ENCODE data around the gene DDAH1. TPM values are rescaled to one million over a fixed set of nuclear protein-coding genes. Genes with fewer than 3 reads are reported as not detected.

Gene DDAH1
- total RNA-seq, 1 donor, result 0.21 TPM

DNA sequence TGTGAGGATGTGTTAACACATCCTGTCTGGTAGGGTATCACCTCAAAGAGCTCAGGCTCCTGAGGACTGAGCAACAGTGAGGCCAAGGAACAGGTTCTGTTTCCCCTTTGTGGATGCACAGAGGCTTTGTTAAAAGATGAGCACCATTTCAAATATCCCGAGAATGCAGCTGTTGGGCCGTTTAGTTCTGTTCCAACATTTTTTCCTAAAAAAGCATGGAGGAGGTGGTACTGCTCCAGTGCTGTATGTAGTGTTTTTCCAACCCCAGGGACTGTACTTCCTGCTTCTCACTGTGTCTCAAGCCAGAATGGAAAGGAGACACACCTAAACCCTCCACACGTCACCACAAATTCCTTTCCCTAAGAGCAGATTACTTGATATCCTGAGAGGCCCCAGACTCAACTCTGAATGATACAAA is 134.7 kb downstream of the DDAH1 start:
- Histone ChIP-seq H3K9me3 (ENCODE audit: low read depth, low read length) (peaks cover 9% of the 10 kb centered on the region), H3K4me1 (ENCODE audit: insufficient read depth, low read length) (peaks cover 4% of the 10 kb centered on the region), H3K4me3 (ENCODE audit: low read length) (no peak overlapping the region), H3K27me3 (ENCODE audit: insufficient read depth, low read length) (no peaks in the 10 kb centered on the region)

DNA sequence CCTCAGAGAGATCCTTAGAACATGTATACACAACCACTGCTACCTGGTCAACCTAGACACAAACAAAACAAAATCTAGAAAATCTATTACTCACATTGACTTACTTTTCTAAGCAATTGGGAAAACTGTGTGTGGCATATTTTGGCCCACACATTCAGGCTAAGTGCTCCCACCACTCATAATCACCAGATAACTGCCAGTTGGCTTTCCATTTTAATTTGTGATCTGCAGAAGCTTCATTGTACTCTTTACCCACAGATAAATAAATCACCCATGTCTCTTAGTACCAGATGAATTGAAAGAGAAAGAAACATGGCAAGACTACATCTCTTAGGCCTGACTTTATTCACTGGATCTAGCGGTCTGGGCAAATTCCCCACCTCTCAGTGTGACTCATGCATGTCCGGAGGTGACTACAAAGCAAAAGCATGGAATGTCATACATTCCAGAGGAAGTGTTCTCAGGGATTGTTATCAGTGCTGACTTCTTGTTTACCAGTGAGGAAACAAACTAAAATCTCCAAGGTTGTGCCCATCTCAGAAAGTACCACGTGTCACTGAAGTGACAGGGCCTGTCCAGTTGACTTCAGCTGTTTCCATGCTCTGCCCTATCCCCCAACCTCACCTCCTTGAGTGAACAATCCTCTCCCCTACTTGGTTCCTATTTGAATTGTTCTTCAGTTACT is 136.1 kb downstream of the DDAH1 start:
- Histone ChIP-seq H3K27me3 (ENCODE audit: insufficient read depth, low read length) (no peaks in the 10 kb centered on the region), H3K4me1 (ENCODE audit: insufficient read depth, low read length) (no peaks in the 10 kb centered on the region), H3K9me3 (ENCODE audit: low read depth, low read length) (peaks cover 6% of the 10 kb centered on the region), H3K4me3 (ENCODE audit: low read length) (no peak overlapping the region)

DNA sequence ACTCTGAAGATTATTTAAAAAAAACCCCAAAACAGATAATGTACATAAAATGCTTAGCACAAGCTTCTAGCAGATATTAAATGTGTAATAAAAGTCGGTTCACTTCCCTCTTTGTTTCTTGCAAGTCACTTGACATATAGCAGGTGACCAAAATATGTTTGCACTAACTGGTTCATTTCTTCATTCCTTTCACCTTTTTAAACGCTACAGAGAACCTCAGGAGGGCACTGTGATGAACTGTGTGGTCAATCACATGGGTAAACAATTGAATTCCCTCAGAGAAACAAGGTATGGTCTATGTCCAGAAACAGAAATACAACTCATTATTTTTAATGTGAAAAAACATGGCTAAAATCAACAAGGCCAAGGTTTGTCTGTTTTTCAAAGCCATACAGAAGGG is 137.2 kb downstream of the DDAH1 start:
- Histone ChIP-seq H3K9me3 (ENCODE audit: low read depth, low read length) (no peaks in the 10 kb centered on the region), H3K27me3 (ENCODE audit: insufficient read depth, low read length) (peaks cover 3% of the 10 kb centered on the region), H3K4me3 (ENCODE audit: low read length) (no peak overlapping the region), H3K4me1 (ENCODE audit: insufficient read depth, low read length) (no peaks in the 10 kb centered on the region)

DNA sequence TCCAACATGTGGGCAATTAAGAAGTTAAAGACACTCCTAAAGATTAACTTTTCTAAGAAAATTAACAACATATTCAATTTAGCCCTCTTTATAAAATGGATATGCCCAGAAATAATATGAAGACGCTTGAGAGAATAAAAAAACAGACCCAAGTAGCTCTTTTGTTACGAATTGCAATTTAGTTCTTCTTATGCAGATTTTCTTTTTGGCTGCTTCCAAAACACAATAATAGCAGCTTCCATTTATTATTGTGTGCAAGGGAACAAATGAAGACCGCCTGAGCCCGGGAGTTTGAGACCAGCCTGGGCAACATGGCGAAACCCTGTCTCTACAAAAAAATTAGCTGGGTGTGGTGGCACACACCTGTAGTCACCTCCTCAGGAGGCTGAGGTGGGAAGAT is 138.1 kb downstream of the DDAH1 start:
- Histone ChIP-seq H3K4me1 (ENCODE audit: insufficient read depth, low read length) (no peaks in the 10 kb centered on the region), H3K4me3 (ENCODE audit: low read length) (no peak overlapping the region), H3K27me3 (ENCODE audit: insufficient read depth, low read length) (peaks cover 3% of the 10 kb centered on the region), H3K9me3 (ENCODE audit: low read depth, low read length) (no peaks in the 10 kb centered on the region)

DNA sequence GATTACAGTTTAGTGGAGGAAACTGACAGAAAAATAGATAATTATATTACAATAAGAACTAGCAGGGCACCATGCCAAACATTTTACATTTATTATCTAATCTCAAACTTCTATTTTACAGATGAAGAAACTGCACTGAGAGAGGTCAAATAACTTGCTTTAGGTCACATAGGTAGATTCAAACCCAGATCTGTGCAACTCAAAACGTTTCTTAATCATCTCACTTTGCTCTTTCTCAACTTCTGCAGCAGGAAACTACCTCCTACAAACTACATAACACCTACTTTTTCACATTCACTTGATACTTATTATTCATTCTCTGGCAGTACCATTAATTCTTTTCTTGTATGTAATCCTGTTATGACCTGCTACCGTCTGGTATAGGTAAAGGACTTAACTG is 138.6 kb downstream of the DDAH1 start:
- H3K4me1 ChIP-seq (ENCODE audit: insufficient read depth, low read length), result no peaks in the 10 kb centered on the region
- no peak overlapping the region for H3K4me3 ChIP-seq (ENCODE audit: low read length)
- peaks cover 3% of the 10 kb centered on the region for H3K27me3 ChIP-seq (ENCODE audit: insufficient read depth, low read length)
- no peaks in the 10 kb centered on the region for H3K9me3 ChIP-seq (ENCODE audit: low read depth, low read length)

DNA sequence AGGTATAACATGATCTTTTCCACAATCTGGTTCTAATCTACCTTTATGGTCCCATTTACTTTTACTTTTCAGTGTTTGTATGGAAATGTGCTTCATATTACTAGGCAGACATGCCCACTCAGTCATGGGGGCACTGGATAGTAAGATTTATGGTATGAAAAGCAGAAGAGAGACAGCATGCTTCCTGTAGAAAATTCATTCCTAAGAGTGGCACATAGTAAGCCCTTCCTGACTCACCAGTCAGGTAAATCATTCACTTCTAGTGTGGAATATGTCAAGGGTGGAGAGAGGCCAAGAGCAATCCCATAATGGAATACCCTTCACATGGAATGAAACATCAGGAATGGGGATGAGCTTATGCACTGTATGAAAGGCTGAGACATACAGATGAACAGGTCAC is 139.0 kb downstream of the DDAH1 start:
- Histone ChIP-seq H3K4me1 (ENCODE audit: insufficient read depth, low read length) (no peaks in the 10 kb centered on the region), H3K4me3 (ENCODE audit: low read length) (no peak overlapping the region), H3K9me3 (ENCODE audit: low read depth, low read length) (no peaks in the 10 kb centered on the region), H3K27me3 (ENCODE audit: insufficient read depth, low read length) (peaks cover 3% of the 10 kb centered on the region)

DNA sequence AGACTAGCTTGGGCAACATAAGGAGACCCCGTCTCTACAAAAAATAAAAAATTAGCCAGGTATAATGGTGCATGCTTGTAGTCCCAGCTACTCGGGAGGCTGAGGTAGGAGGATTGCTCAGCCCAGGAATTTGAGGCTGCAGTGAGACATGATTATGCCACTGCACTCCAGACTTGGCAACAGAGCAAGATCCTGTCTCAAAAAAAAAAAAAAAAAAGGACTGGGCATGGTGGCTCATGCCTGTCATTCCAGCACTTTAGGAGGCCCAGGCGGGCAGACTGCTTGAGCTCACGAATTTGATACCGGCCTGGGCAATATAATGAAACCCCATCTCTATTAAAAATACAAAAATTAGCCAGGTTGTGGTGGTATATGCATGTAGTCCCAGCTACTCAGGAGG is 141.2 kb downstream of the DDAH1 start:
- H3K4me3 ChIP-seq (ENCODE audit: low read length), result no peak overlapping the region
- H3K9me3 ChIP-seq (ENCODE audit: low read depth, low read length), result no peaks in the 10 kb centered on the region
- peaks cover 8% of the 10 kb centered on the region for H3K27me3 ChIP-seq (ENCODE audit: insufficient read depth, low read length)
- H3K4me1 ChIP-seq (ENCODE audit: insufficient read depth, low read length), result no peaks in the 10 kb centered on the region

DNA sequence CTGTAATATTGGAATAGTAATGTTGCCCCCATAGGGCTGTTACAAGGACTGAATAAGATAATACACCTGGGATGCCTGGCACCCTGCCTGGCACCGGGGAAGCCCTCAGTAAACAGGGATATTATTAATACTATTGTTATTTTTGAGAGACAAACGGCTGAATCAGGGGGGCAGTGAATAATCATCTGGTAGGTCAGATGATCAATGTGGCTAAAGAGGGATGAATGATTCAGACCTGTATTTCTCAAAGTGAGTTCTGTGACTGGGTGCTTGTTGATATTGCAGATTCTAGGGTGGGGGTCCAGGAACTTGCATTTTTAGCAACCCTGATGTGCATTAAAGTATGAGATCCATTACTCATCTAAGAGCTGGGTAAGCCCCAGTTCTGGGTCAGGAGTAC is 142.3 kb downstream of the DDAH1 start:
- Histone ChIP-seq H3K4me1 (ENCODE audit: insufficient read depth, low read length) (no peaks in the 10 kb centered on the region), H3K9me3 (ENCODE audit: low read depth, low read length) (no peaks in the 10 kb centered on the region), H3K4me3 (ENCODE audit: low read length) (no peak overlapping the region), H3K27me3 (ENCODE audit: insufficient read depth, low read length) (peaks cover 8% of the 10 kb centered on the region)

DNA sequence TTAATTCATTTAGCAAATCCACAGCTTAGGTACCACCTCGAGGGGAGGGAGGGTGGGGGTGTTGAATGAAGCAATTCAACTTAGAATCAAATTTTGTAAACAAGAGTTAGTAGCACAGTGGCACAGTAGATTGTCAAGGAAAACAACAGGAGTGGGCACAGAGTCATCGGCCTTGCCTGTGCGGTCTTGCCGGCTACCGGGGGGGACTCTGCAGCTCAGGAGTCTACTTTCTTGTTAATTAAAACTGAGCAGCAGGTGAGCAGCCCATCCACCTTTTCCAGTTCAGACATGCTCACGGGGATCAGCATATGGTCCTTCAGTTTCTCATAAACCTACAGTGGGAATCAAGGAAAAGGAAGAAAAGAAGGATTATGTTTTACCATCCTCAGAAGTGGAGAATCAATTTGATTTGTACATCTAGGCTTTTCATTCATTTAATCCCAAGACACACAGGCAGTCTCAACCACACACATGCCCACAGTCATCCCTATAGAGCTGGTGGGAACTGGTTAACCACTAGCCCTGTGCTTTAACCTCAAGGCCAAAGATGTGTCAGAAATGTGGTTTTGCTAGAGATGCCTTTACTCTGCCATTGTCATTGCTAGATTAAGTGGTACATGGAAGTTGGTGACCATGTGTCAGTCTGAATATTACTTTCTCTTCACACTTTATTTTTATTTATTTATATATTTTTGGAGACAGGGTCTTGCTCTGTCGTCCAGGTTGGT is 143.6 kb downstream of the DDAH1 start:
- H3K4me1 ChIP-seq (ENCODE audit: insufficient read depth, low read length), result no peaks in the 10 kb centered on the region
- H3K9me3 ChIP-seq (ENCODE audit: low read depth, low read length), result no peaks in the 10 kb centered on the region
- H3K27me3 ChIP-seq (ENCODE audit: insufficient read depth, low read length), result peaks cover 14% of the 10 kb centered on the region
- H3K4me3 ChIP-seq (ENCODE audit: low read length), result no peak overlapping the region

DNA sequence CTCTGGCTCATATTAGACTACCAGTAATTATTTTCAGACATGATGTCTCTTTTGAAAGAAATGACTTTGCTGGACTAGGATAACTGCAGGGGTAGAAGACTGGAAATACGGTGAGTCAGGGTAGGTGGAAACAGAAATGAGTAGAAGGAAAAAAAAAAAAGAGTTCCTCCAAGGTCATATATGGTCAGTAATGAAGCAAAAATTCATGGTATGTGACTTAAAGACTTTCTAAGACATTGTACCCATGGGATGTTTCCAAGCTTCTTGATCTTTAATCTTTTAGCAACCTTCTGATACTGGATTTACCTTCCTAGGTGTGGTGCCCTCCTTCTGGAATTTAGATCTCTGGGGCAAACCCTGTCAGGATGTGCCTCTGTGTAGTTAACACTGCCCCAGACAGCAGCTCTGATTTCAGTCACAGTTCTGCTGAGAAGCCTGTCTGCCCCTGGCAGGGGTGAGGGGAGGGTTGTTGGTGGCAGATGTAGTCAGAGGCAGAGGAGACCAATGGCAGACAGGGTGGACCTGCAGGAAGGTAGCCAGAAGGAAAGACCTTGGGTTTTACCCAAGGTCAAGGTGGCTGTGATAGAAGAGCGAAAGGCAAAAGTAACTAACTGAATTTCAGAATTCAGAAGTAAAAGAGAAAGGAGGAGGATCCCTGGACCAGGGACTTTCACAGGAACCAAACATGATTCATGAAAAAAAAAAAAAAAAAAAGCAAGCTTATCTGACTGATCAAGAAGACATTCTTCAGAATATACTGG is 144.4 kb downstream of the DDAH1 start:
- H3K4me3 ChIP-seq (ENCODE audit: low read length), result no peak overlapping the region
- H3K27me3 ChIP-seq (ENCODE audit: insufficient read depth, low read length), result peaks cover 14% of the 10 kb centered on the region
- no peaks in the 10 kb centered on the region for H3K9me3 ChIP-seq (ENCODE audit: low read depth, low read length)
- no peaks in the 10 kb centered on the region for H3K4me1 ChIP-seq (ENCODE audit: insufficient read depth, low read length)

DNA sequence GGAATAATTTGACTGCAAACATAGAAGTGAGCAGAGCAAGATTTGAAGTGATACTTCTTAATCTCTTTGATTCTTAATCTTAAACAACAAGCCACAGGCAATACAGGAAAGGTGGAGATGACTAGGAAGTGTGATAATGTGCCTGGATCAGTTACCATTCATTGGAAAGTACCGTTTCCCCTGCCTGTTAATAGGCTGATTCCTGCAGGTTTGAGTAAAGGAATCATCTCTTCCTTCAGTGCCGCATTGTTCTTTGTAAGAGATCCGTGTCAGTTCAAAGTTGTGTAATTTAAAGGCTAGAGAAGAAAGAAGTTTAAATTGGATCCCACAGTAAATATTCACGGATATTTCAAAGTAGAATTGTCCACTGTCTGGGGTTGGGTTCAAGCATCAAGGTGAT is 145.0 kb downstream of the DDAH1 start:
- Histone ChIP-seq H3K4me3 (ENCODE audit: low read length) (no peak overlapping the region), H3K4me1 (ENCODE audit: insufficient read depth, low read length) (no peaks in the 10 kb centered on the region), H3K9me3 (ENCODE audit: low read depth, low read length) (no peaks in the 10 kb centered on the region), H3K27me3 (ENCODE audit: insufficient read depth, low read length) (peaks cover 14% of the 10 kb centered on the region)

DNA sequence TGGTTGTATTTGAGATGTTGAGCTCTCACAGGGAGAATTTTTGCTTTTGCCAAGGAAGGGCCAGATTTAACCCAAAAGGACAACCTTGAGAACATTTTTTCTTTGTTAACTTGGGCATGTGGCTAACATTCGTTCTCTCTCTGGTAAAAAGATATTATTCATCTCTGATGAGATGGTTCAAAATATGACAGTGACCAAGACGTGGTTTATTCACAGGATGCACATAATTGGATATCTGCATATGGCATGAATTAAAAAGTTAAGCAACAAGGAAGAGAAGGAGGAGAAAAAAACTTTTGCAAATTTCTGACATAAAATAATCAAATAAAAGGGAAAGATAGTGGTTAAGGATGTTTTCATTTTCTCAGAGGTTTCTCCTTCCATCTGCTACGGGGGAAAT is 145.5 kb downstream of the DDAH1 start:
- Histone ChIP-seq H3K4me1 (ENCODE audit: insufficient read depth, low read length) (no peaks in the 10 kb centered on the region), H3K4me3 (ENCODE audit: low read length) (no peak overlapping the region), H3K27me3 (ENCODE audit: insufficient read depth, low read length) (peaks cover 14% of the 10 kb centered on the region), H3K9me3 (ENCODE audit: low read depth, low read length) (no peaks in the 10 kb centered on the region)

DNA sequence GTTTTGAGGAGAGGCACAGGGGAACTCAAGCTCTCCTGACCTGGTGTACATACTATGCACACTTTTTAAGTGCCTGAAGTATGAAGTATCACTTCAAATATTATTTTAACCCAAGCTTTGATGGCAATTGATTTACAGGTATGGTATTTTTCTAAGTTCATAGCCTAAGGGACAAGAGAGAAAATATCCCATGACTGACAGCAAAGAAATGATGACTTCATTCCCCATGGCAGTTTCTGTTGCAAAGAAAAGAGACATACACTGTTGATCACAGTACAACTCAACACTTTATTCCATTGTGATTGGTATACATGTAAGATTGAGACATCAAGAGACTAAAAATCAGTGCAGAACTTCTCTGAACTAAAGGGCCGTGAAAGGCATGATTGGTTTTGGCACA is 146.7 kb downstream of the DDAH1 start:
- no peaks in the 10 kb centered on the region for H3K4me1 ChIP-seq (ENCODE audit: insufficient read depth, low read length)
- peaks cover 11% of the 10 kb centered on the region for H3K27me3 ChIP-seq (ENCODE audit: insufficient read depth, low read length)
- H3K9me3 ChIP-seq (ENCODE audit: low read depth, low read length), result no peaks in the 10 kb centered on the region
- no peak overlapping the region for H3K4me3 ChIP-seq (ENCODE audit: low read length)

DNA sequence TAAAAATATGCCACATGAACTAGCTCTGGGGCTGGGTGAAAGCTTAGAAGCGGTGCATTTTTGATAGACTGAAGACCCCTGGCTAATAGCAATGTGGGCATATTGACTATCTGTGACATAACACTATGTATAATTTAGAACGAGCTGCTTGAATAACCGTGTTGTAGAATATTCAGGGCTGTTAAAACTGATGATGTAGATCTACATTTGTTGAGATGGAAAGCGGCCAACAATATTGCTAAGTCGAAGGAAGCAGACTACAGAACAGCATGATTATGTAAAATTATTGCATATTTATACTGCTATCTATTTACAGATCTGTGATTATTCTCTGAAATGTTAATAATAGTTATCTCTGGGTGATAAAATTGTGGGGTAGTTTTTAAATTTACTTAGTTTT is 147.4 kb downstream of the DDAH1 start:
- Histone ChIP-seq H3K27me3 (ENCODE audit: insufficient read depth, low read length) (peaks cover 11% of the 10 kb centered on the region), H3K9me3 (ENCODE audit: low read depth, low read length) (no peaks in the 10 kb centered on the region), H3K4me1 (ENCODE audit: insufficient read depth, low read length) (no peaks in the 10 kb centered on the region), H3K4me3 (ENCODE audit: low read length) (no peak overlapping the region)

DNA sequence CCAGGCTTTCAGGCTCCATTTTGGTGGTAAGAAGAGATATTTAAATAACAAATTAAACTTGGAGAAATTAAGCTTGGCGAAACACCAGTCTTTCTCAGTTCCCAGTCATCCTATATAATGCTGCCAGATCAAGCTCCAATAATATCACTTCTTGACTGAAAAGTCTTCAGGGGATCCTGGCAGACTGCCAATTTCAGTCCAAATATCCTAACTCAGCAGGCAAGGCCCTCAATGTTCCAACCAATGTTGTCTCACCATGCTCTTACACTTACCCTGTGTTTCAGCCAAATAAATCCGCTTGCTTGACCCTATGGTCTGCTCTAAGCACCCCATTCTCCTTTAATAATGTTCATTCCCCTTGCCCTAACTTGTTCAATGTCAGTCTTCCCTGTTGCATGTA is 148.6 kb downstream of the DDAH1 start:
- H3K4me3 ChIP-seq (ENCODE audit: low read length), result no peak overlapping the region
- H3K4me1 ChIP-seq (ENCODE audit: insufficient read depth, low read length), result no peaks in the 10 kb centered on the region
- no peaks in the 10 kb centered on the region for H3K9me3 ChIP-seq (ENCODE audit: low read depth, low read length)
- peaks cover 11% of the 10 kb centered on the region for H3K27me3 ChIP-seq (ENCODE audit: insufficient read depth, low read length)

All from mononuclear cell (primary cell).